HCT116 (cell line): ENCODE data around the gene CALR3. TPM values are rescaled to one million over a fixed set of nuclear protein-coding genes. Genes with fewer than 3 reads are reported as not detected.

ENCODE experiments used
- ATAC-seq: fragments of 200-7000 bp; cut with Tn5 transposase; 2 replicates; pipeline ENCODE4 v1.9.1; 2020; ENCODE audit warnings: mild to moderate bottlenecking, moderate library complexity
- BruUV-seq: library from RNA; stranded (reverse); fragments of 400-500 nt; replicated peaks from 2 replicates; lab custom pipeline; 2021; lab: Mats Ljungman, UMichigan
- CTCF ChIA-PET: fragments of 300-600 bp; sonication (Branson Sonifier 250); formaldehyde crosslinking; loops from one replicate; lab custom pipeline; 2021; ENCODE audit warnings: antibody characterized with exemption; lab: Charles Lee
- POLR2A ChIA-PET: fragments of 300-600, 350-600 bp; sonication (Branson Sonifier 250); formaldehyde crosslinking; loops from one replicate; lab custom pipeline; 2021; ENCODE audit warnings: antibody characterized with exemption; lab: Charles Lee
- RAD21 ChIA-PET, 2 experiments: fragments of 300-600 bp; sonication (Branson Sonifier 250); formaldehyde crosslinking; loops; one replicate each; lab custom pipeline; 2023; ENCODE audit warnings: low total read pairs in 2 of 2; ENCODE audit not compliant: uncharacterized antibody in 2 of 2, unreplicated experiment in 2 of 2, low non-redundant PET in 1 of 2; lab: Charles Lee
- DNase-seq: peaks from one replicate; pipeline ENCODE4 v3.0.0-alpha.2; 2010; ENCODE audit warnings: low read depth, low spot score
- H2AFZ ChIP-seq: fragments of 200-600 bp; shearing (Covaris generic), sonication (generic); 2 replicates; pipeline ENCODE4 v1.6.1; 2017; ENCODE audit warnings: low read depth, mixed run types, mixed read lengths, antibody characterized with exemption, low read length; ENCODE audit not compliant: poor library complexity, severe bottlenecking
- H3K27ac ChIP-seq: 2 replicates; pipeline ENCODE4 v1.5.1; 2012; ENCODE audit warnings: low read depth, low read length
- H3K27me3 ChIP-seq: fragments of 200-600 bp; sonication (generic); 2 replicates; pipeline ENCODE4 v1.6.1; 2016; ENCODE audit warnings: mixed run types, low read length, mixed read lengths; ENCODE audit not compliant: insufficient read depth
- H3K36me3 ChIP-seq, 2 experiments: fragments of 200-500 bp in 1 of 2; fragments of 200-600 bp in 1 of 2; sonication (Bioruptor generic) in 1 of 2; sonication (generic) in 1 of 2; 2 replicates each; pipeline versions ENCODE4 v1.5.1 to v1.6.1; 2014 to 2016; ENCODE audit warnings: low read length in 2 of 2, inconsistent platforms in 1 of 2, mixed read lengths in 1 of 2, mixed run types in 1 of 2; ENCODE audit not compliant: insufficient read depth in 2 of 2, control insufficient read depth in 1 of 2
- H3K4me1 ChIP-seq, 2 experiments: fragments of 200-600 bp in 1 of 2; sonication (generic) in 1 of 2; 2 replicates each; pipeline versions ENCODE4 v1.5.1 to v1.6.1; 2012 to 2017; ENCODE audit warnings: low read length in 2 of 2, inconsistent platforms in 1 of 2, mild to moderate bottlenecking in 1 of 2, mixed read lengths in 1 of 2, mixed run types in 1 of 2, moderate library complexity in 1 of 2; ENCODE audit not compliant: insufficient read depth in 2 of 2, control insufficient read depth in 1 of 2
- H3K4me2 ChIP-seq: fragments of 200-600 bp; sonication (generic); 2 replicates; pipeline ENCODE4 v1.6.1; 2017; ENCODE audit warnings: mixed run types, low read length, mixed read lengths
- H3K4me3 ChIP-seq, 2 experiments: fragments of 200-600 bp in 1 of 2; sonication (generic) in 1 of 2; replicated peaks in 1 of 2; 2 replicates each; pipeline ENCODE4 v1.5.1; 2011 to 2016; ENCODE audit warnings: low read length in 2 of 2, control low read depth in 1 of 2, low read depth in 1 of 2, mild to moderate bottlenecking in 1 of 2, mixed read lengths in 1 of 2, mixed run types in 1 of 2
- H3K79me2 ChIP-seq: fragments of 200-600 bp; sonication (generic); 2 replicates; pipeline ENCODE4 v1.6.1; 2017; ENCODE audit warnings: mild to moderate bottlenecking, mixed run types, low read length, moderate library complexity, mixed read lengths; ENCODE audit not compliant: insufficient read depth
- H3K9ac ChIP-seq: fragments of 200-600 bp; sonication (generic); 2 replicates; pipeline ENCODE4 v1.6.1; 2016; ENCODE audit warnings: low read length, mixed read lengths
- H3K9me2 ChIP-seq: fragments of 200-600 bp; sonication (generic), shearing (Covaris generic); 2 replicates; pipeline ENCODE4 v1.6.1; 2017; ENCODE audit warnings: mixed run types, mild to moderate bottlenecking, moderate library complexity; ENCODE audit not compliant: insufficient read depth
- H3K9me3 ChIP-seq, 2 experiments: fragments of 200-500 bp in 1 of 2; fragments of 200-600 bp in 1 of 2; sonication (Bioruptor generic) in 1 of 2; sonication (generic) in 1 of 2; 2 replicates each; pipeline ENCODE4 v1.6.1; 2014 to 2017; ENCODE audit warnings: low read length in 2 of 2, mixed read lengths in 2 of 2, inconsistent platforms in 1 of 2, low read depth in 1 of 2, mild to moderate bottlenecking in 1 of 2, mixed run types in 1 of 2, moderate library complexity in 1 of 2; ENCODE audit not compliant: control insufficient read depth in 1 of 2, insufficient read depth in 1 of 2
- H4K20me1 ChIP-seq: fragments of 200-600 bp; sonication (generic), shearing (Covaris generic); 2 replicates; pipeline ENCODE4 v1.6.1; 2017; ENCODE audit warnings: mixed run types, mild to moderate bottlenecking, moderate library complexity; ENCODE audit not compliant: insufficient read depth
- CTCF ChIP-seq, 3 experiments: fragments of 200-600 bp in 1 of 3; sonication (generic) in 1 of 3; IDR thresholded peaks in 2 of 3; conservative IDR thresholded peaks in 1 of 3; 2 replicates each; pipeline ENCODE4 v1.5.1; 2012 to 2017; ENCODE audit warnings: low read depth in 2 of 3, low read length in 2 of 3, antibody characterized with exemption in 1 of 3, borderline replicate concordance in 1 of 3, control low read depth in 1 of 3, mild to moderate bottlenecking in 1 of 3, mixed read lengths in 1 of 3, mixed run types in 1 of 3, moderate library complexity in 1 of 3; ENCODE audit not compliant: insufficient read depth in 1 of 3
- EGR1 ChIP-seq: IDR thresholded peaks from 2 replicates; pipeline ENCODE4 v1.6.1; 2012; ENCODE audit warnings: low read depth
- RAD21 ChIP-seq: IDR thresholded peaks from 2 replicates; pipeline ENCODE4 v1.6.1; 2012; ENCODE audit warnings: low read depth, mild to moderate bottlenecking
- SP1 ChIP-seq: IDR thresholded peaks from 2 replicates; pipeline ENCODE4 v1.6.1; 2012; ENCODE audit warnings: low read depth
- ZFX ChIP-seq: fragments of 450-650 bp; IDR thresholded peaks from 2 replicates; pipeline ENCODE4 v1.6.1; 2017
- ZNF274 ChIP-seq: fragments of 200-500 bp; sonication (Bioruptor generic); IDR thresholded peaks from 2 replicates; pipeline ENCODE4 v1.6.1; 2014; ENCODE audit warnings: mild to moderate bottlenecking, low read depth, low read length, inconsistent platforms
- intact Hi-C: fragments of 100-400 bp; cut with micrococcal nuclease; formaldehyde crosslinking; loops from 2 replicates; pipeline ENCODE4 v1.10.0; 2022
- total RNA-seq: library from RNA; stranded (reverse); gene quantifications from one replicate; pipeline ENCODE4 v1.2.1, GENCODE V29; 2021; ENCODE audit not compliant: unreplicated experiment
- TF ChIP-seq, protein P1 (sequence below): IDR thresholded peaks from 2 replicates; pipeline ENCODE4 v1.6.1; 2011; ENCODE audit warnings: mild to moderate bottlenecking, low read length, moderate library complexity; ENCODE audit not compliant: insufficient replicate concordance; ENCODE audit errors: extremely low read depth

CALR3 gene
- total RNA-seq, 1 experiment from 2014 or later, result not detected

DNA sequence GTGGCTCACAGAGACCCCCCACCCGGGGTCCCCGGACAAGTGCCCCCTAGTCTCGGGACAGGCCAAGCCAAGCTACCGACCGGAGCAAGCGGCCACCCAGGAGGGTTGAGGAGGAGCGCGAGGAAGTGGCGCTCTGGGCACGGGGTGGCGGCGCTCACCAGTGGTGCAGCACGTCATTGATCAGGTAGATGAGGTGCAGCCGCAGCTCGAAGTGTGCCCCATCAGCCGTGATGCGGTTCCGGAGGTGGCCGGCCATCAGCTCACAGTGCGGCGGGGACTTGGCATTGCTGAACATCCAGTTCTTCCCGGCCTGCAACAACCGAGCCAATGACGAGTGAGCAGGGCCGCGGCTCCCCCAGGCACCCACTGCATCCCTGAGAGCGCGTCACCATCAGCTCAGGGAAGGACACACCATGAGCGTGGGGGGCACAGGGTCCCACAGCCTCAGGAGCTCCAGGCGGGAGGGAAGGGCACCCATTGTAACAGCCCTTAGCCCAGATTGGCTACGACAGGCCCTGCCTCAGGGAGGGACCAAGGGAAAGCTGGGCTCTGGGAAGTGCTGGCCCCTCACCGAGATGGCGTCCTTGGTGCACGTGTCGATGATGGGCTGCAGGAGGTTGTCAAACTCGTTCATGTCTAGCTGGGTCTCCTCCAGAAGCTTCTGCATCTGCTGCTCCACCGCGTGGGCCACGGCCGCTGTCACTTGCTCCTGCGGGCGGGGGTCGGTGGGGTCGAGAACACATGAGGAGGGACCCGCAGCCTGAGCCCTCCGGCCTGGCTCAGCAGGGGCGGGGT lies 36.7 kb upstream of the CALR3 start:
- intact Hi-C loops, result no loop called here
- Histone ChIP-seq H3K9me2 (no peaks in the 10 kb centered on the region), H3K4me1 (no peaks in the 10 kb centered on the region), H3K4me3 (no peak overlapping the region), H3K36me3 (peaks cover 44 to 85% of the 10 kb centered on the region in 2 experiments; a peak in 3 of 4 replicates), H3K27ac (no peak overlapping the region), H3K9me3 (no peaks in the 10 kb centered on the region), H3K27me3 (no peaks in the 10 kb centered on the region), H2AFZ (no peak overlapping the region), H3K4me2 (no peak overlapping the region), H4K20me1 (0 out of 2 replicates have a peak, but pooled peaks cover 12% of the 10 kb centered on the region), H3K79me2 (peaks cover 62% of the 10 kb centered on the region), H3K9ac (no peak overlapping the region)
- ChIA-PET CTCF (no interaction called here), POLR2A (interaction anchor here (1.1 kb wide), 1 partner anchor 11 kb away, joined by 6 read pairs; no protein-coding TSS in a partner anchor), RAD21 (interaction anchor here in 1 of 2 experiments (0.5 kb wide), 1 partner anchor 81 kb away, joined by 3 read pairs; no protein-coding TSS in a partner anchor)
- TF ChIP-seq ZFX (no peak), SP1 (no peak), ZNF274 (no peak), RAD21 (no peak), EGR1 (no peak), CTCF (IDR thresholded peaks at IDR 0.05 in 2 of 3, conservative IDR thresholded peaks at IDR 0.05 in 1 of 3; ENCODE audit: borderline replicate concordance in 1 of 3, insufficient read depth in 1 of 3, low read depth in 2 of 3, low read length in 2 of 3) (no peak)
- TF ChIP-seq, protein P1, sequence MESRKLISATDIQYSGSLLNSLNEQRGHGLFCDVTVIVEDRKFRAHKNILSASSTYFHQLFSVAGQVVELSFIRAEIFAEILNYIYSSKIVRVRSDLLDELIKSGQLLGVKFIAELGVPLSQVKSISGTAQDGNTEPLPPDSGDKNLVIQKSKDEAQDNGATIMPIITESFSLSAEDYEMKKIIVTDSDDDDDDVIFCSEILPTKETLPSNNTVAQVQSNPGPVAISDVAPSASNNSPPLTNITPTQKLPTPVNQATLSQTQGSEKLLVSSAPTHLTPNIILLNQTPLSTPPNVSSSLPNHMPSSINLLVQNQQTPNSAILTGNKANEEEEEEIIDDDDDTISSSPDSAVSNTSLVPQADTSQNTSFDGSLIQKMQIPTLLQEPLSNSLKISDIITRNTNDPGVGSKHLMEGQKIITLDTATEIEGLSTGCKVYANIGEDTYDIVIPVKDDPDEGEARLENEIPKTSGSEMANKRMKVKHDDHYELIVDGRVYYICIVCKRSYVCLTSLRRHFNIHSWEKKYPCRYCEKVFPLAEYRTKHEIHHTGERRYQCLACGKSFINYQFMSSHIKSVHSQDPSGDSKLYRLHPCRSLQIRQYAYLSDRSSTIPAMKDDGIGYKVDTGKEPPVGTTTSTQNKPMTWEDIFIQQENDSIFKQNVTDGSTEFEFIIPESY, result no peak
- no TSS peak for BruUV-seq
- DNase-seq (no peak), ATAC-seq (no peak)
